ENCODE measurements around the gene PMEPA1.

The PMEPA1 gene

DNA sequence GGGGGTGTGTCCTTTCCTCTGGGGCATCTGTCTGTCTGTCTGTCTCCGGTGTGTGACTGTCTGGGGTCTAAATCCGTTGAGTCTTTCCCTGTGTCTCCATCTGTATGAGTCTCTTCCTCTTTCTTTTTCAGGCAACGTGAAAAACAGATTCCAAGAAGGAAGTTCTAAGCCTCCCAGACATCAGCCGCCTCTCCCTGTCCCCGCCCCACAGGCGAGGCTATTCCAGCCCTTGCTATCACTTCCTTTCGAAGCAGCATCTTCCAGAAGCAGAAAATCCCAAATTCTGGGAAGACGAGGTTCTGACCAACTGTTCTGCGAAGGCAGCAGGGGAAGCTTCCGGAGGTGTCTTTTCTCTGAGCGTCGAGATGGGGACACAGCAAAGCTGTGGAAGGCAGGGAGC lies 34.0 kb downstream of the PMEPA1 start:
- Histone ChIP-seq H3F3A (ENCODE audit: control insufficient read depth, insufficient read depth) (peaks cover 21% of the 10 kb centered on the region), H3K27ac (ENCODE audit: low read depth, low read length) (no peak overlapping the region), H3K36me3 (ENCODE audit: control insufficient read depth, low read length) (no peaks in the 10 kb centered on the region), H3K79me2 (ENCODE audit: control insufficient read depth, low read length) (peaks cover 80% of the 10 kb centered on the region), H3K9me3 (ENCODE audit: control insufficient read depth, insufficient read depth, low read length) (no peaks in the 10 kb centered on the region), H3K9me2 (replicated peaks; ENCODE audit: control insufficient read depth, low read length) (no peaks in the 10 kb centered on the region), H3K4me2 (ENCODE audit: low read length) (peak overlapping the region; percentile 87; the same call in 1 of the 2 replicates), H3K4me3 (ENCODE audit: low read length) (no peak overlapping the region), H3K27me3 (ENCODE audit: control insufficient read depth, low read length) (no peaks in the 10 kb centered on the region; the same call in 1 of the 2 replicates), H4K20me1 (ENCODE audit: control insufficient read depth, insufficient read depth, low read depth, low read length) (peaks cover 7% of the 10 kb centered on the region; the same call in 1 of the 2 replicates), H3K4me1 (ENCODE audit: control insufficient read depth, low read length) (peaks cover 56% of the 10 kb centered on the region)
- TF ChIP-seq, protein P1, sequence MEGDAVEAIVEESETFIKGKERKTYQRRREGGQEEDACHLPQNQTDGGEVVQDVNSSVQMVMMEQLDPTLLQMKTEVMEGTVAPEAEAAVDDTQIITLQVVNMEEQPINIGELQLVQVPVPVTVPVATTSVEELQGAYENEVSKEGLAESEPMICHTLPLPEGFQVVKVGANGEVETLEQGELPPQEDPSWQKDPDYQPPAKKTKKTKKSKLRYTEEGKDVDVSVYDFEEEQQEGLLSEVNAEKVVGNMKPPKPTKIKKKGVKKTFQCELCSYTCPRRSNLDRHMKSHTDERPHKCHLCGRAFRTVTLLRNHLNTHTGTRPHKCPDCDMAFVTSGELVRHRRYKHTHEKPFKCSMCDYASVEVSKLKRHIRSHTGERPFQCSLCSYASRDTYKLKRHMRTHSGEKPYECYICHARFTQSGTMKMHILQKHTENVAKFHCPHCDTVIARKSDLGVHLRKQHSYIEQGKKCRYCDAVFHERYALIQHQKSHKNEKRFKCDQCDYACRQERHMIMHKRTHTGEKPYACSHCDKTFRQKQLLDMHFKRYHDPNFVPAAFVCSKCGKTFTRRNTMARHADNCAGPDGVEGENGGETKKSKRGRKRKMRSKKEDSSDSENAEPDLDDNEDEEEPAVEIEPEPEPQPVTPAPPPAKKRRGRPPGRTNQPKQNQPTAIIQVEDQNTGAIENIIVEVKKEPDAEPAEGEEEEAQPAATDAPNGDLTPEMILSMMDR (IDR thresholded peaks at IDR 0.05; ENCODE audit: low read depth, low read length, poor library complexity, severe bottlenecking), result no peak
- no peak for TF ChIP-seq EZH2phosphoT487 (IDR thresholded peaks at IDR 0.05; ENCODE audit: borderline replicate concordance, low read length)

DNA sequence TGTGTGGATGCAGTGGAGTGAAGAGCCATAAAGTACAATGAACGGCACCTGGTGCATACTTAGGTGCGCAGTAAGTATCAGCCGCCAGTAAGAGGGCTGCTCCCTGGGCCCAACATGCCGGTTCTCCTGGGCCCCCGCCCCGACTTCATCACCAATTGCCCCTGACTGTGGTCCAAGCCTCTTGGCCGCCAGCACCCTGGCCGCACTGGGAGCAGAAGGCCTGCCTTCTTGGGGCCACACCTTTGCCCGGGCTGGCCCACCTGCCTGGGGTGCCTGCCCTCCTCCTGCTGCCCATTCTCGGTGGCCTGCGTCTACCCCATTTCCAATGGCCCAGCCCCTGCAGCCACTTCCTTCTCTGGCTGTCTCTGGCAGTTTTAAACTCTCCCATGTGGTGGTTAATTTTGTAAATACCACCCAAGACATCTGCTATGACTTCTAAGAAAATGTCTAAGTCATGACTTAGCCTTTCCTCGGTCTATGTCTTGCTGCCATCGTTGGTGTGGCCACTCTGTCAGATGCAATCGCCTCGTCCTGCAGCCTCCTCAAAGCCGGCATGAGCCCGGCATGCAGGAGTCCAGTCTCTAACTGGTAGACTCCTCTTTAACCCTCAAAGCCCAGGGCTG lies 36.8 kb downstream of the PMEPA1 start:
- peaks cover 69% of the 10 kb centered on the region for H3K79me2 ChIP-seq (ENCODE audit: control insufficient read depth, low read length)
- TF ChIP-seq EZH2phosphoT487 (IDR thresholded peaks at IDR 0.05; ENCODE audit: borderline replicate concordance, low read length), result no peak
- TF ChIP-seq, protein P1 (IDR thresholded peaks at IDR 0.05; ENCODE audit: low read depth, low read length, poor library complexity, severe bottlenecking), result no peak

DNA sequence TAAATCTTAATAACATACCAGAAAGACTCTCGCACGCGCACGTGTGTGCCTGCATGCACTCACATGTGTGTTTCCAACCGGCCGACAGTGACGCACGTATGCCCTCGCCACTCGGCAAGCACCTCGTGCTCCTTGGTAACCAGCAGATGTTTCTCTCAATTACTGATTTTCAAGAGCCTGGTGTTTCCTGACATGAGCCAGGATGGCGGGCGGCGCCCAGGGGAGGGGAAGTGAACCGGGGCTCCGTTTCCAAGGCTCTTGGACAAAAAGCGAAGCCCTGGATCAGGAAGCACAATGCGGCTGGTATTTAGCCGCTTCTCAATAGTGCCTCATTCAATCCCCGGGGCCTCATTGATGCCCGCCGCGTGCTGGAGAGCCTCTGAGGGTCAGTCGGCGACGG lies 37.7 kb downstream of the PMEPA1 start:
- no peak overlapping the region for H3K4me3 ChIP-seq (ENCODE audit: low read length)
- no peak overlapping the region for H3K4me2 ChIP-seq (ENCODE audit: low read length)
- no peaks in the 10 kb centered on the region for H3K36me3 ChIP-seq (ENCODE audit: control insufficient read depth, low read length)
- peaks cover 20% of the 10 kb centered on the region for H3K4me1 ChIP-seq (ENCODE audit: control insufficient read depth, low read length)
- no peaks in the 10 kb centered on the region for H3F3A ChIP-seq (ENCODE audit: control insufficient read depth, insufficient read depth)
- TF ChIP-seq EZH2phosphoT487 (IDR thresholded peaks at IDR 0.05; ENCODE audit: borderline replicate concordance, low read length), result no peak
- TF ChIP-seq, protein P1 (IDR thresholded peaks at IDR 0.05; ENCODE audit: low read depth, low read length, poor library complexity, severe bottlenecking), result no peak
- no peaks in the 10 kb centered on the region for H3K27me3 ChIP-seq (ENCODE audit: control insufficient read depth, low read length)
- H4K20me1 ChIP-seq (ENCODE audit: control insufficient read depth, insufficient read depth, low read depth, low read length), result peaks cover 7% of the 10 kb centered on the region; the same call in 1 of the 2 replicates
- H3K79me2 ChIP-seq (ENCODE audit: control insufficient read depth, low read length), result peaks cover 60% of the 10 kb centered on the region
- no peaks in the 10 kb centered on the region for H3K9me2 ChIP-seq (replicated peaks; ENCODE audit: control insufficient read depth, low read length)
- H3K27ac ChIP-seq (ENCODE audit: low read depth, low read length), result no peak overlapping the region
- H3K9me3 ChIP-seq (ENCODE audit: control insufficient read depth, insufficient read depth, low read length), result no peaks in the 10 kb centered on the region

More for the DNA sequence above, 36.8 kb downstream of the PMEPA1 start:
- H3K4me3 ChIP-seq (ENCODE audit: low read length), result no peak overlapping the region
- H3K27ac ChIP-seq (ENCODE audit: low read depth, low read length), result no peak overlapping the region
- H3F3A ChIP-seq (ENCODE audit: control insufficient read depth, insufficient read depth), result 0 out of 2 replicates have a peak, but pooled peaks cover 2% of the 10 kb centered on the region
- peaks cover 7% of the 10 kb centered on the region; the same call in 1 of the 2 replicates for H4K20me1 ChIP-seq (ENCODE audit: control insufficient read depth, insufficient read depth, low read depth, low read length)
- H3K27me3 ChIP-seq (ENCODE audit: control insufficient read depth, low read length), result no peaks in the 10 kb centered on the region; the same call in 1 of the 2 replicates
- no peaks in the 10 kb centered on the region for H3K9me3 ChIP-seq (ENCODE audit: control insufficient read depth, insufficient read depth, low read length)
- H3K36me3 ChIP-seq (ENCODE audit: control insufficient read depth, low read length), result no peaks in the 10 kb centered on the region
- H3K9me2 ChIP-seq (replicated peaks; ENCODE audit: control insufficient read depth, low read length), result no peaks in the 10 kb centered on the region
- peaks cover 29% of the 10 kb centered on the region for H3K4me1 ChIP-seq (ENCODE audit: control insufficient read depth, low read length)
- no peak overlapping the region for H3K4me2 ChIP-seq (ENCODE audit: low read length)
